OCI-M2 (cell line): Measurements from ENCODE around the gene KDM4C.
"Not testable (repeated sequence)": the region's sequence is repeated elsewhere in the genome, so short reads cannot be mapped to it uniquely, and the experiment has no call there.

Experiments used
- DNase-seq: peaks from one replicate; lab custom pipeline; 2025; ENCODE audit not compliant: unreplicated experiment; lab: John Stamatoyannopoulos, UW

The KDM4C gene

GRCh38 chr9:6928863-6929262 is 171.1 kb downstream of the KDM4C start:
- DNase-seq: no peak

GRCh38 chr9:6929441-6930215 is 171.9 kb downstream of the KDM4C start:
- DNase-seq: no peak

- DNase-seq: no peak
Measured at GRCh38 chr9:6930827-6931226, 173.1 kb downstream of the KDM4C start.

GRCh38 chr9:6931913-6932312 is 174.1 kb downstream of the KDM4C start:
- no peak for DNase-seq

GRCh38 chr9:6936103-6936502 is 178.3 kb downstream of the KDM4C start:
- no peak for DNase-seq

GRCh38 chr9:6937209-6937608 is 179.4 kb downstream of the KDM4C start:
- no peak for DNase-seq

GRCh38 chr9:6938447-6938846 is 180.7 kb downstream of the KDM4C start:
- no peak for DNase-seq

- no peak for DNase-seq
Measured at GRCh38 chr9:6938873-6939272, 181.1 kb downstream of the KDM4C start.

GRCh38 chr9:6941501-6941900 is 183.7 kb downstream of the KDM4C start:
- no peak for DNase-seq

- DNase-seq: no peak
Measured at GRCh38 chr9:6942406-6942805, 184.6 kb downstream of the KDM4C start.

GRCh38 chr9:6943293-6943692 is 185.5 kb downstream of the KDM4C start:
- no peak for DNase-seq

GRCh38 chr9:6944093-6944551 is 186.3 kb downstream of the KDM4C start:
- no peak for DNase-seq

GRCh38 chr9:6944896-6945295 is 187.1 kb downstream of the KDM4C start:
- no peak for DNase-seq

GRCh38 chr9:6945816-6946215 is 188.0 kb downstream of the KDM4C start:
- no peak for DNase-seq

GRCh38 chr9:6946583-6947166 is 188.9 kb downstream of the KDM4C start:
- DNase-seq: no peak

- DNase-seq: not testable (repeated sequence)
Measured at GRCh38 chr9:6948921-6949320, 191.1 kb downstream of the KDM4C start.

- no peak for DNase-seq
Measured at GRCh38 chr9:6955251-6955921, 197.6 kb downstream of the KDM4C start.

- DNase-seq: no peak
Measured at GRCh38 chr9:6956879-6957278, 199.1 kb downstream of the KDM4C start.

- no peak for DNase-seq
Measured at GRCh38 chr9:6959270-6960000, 201.7 kb downstream of the KDM4C start.

- DNase-seq: no peak
Measured at GRCh38 chr9:6960777-6961176, 203.0 kb downstream of the KDM4C start.

- no peak for DNase-seq
Measured at GRCh38 chr9:6961845-6962522, 204.2 kb downstream of the KDM4C start.
